Esophagus squamous epithelium (tissue), 5 donors: ENCODE data around the gene SMYD3. TPM values are rescaled to one million over a fixed set of nuclear protein-coding genes. Genes with fewer than 3 reads are reported as not detected.

Experiments used
- DNase-seq: peaks from one replicate; lab custom pipeline; 2025; lab: John Stamatoyannopoulos, UW
- H3K27ac ChIP-seq, 4 donors: fragments of 200-600 bp; sonication (generic); one replicate each; pipeline ENCODE4 v1.5.1; 2016 to 2019; ENCODE audit warnings: mild to moderate bottlenecking in 1 of 4
- H3K27me3 ChIP-seq, 4 donors: fragments of 200-600 bp; sonication (generic); 1 replicate in 3 of 4; 2 replicates in 1 of 4; pipeline versions ENCODE4 v1.5.1 to v1.6.0; 2017 to 2021; ENCODE audit warnings: antibody characterized with exemption in 1 of 4
- H3K36me3 ChIP-seq, 3 donors: fragments of 200-600 bp; sonication (generic); one replicate each; pipeline ENCODE4 v1.5.1; 2016 to 2019
- H3K4me1 ChIP-seq, 3 donors: fragments of 200-600 bp; sonication (generic); one replicate each; pipeline ENCODE4 v1.5.1; 2017 to 2019
- H3K4me3 ChIP-seq, 4 donors: fragments of 200-600 bp; sonication (generic); 1 replicate in 3 of 4; 2 replicates in 1 of 4; pipeline ENCODE4 v1.5.1; 2016 to 2019; ENCODE audit warnings: mild to moderate bottlenecking in 2 of 4, moderate library complexity in 1 of 4
- H3K9me3 ChIP-seq, 3 donors: fragments of 200-600 bp; sonication (generic); one replicate each; pipeline ENCODE4 v1.5.1; 2016 to 2019
- CTCF ChIP-seq, 6 experiments: fragments of 450-650 bp in 4 of 6; fragments of 200-600 bp in 2 of 6; sonication (generic) in 2 of 6; IDR thresholded peaks; one replicate each; pipeline ENCODE4 v1.5.1; 2016 to 2019; ENCODE audit warnings: antibody characterized with exemption in 6 of 6, mild to moderate bottlenecking in 4 of 6, moderate library complexity in 4 of 6
- POLR2A ChIP-seq, 4 donors: fragments of 450-650 bp; IDR thresholded peaks; one replicate each; pipeline ENCODE4 v1.6.1; 2017; ENCODE audit warnings: antibody characterized with exemption in 4 of 4, mild to moderate bottlenecking in 4 of 4, moderate library complexity in 3 of 4
- whole genome bisulfite sequencing, 2 donors: methylation state at CpG; one replicate each; pipeline ENCODE4 v1.1.5; 2018; 5-methylcytosine and 5-hydroxymethylcytosine counted together
- intact Hi-C: fragments of 100-400 bp; cut with DNase I; formaldehyde crosslinking; loops from one replicate; pipeline ENCODE4 v1.15.0; 2022
- total RNA-seq, 4 donors: library from RNA; depleted of rRNA; stranded (reverse); fragments of >200 nt; gene quantifications; one replicate each; pipeline ENCODE4 v1.1.0, GENCODE V29; 2016
- donor health status: DM: yes; HTN: yes; CAD: no.

The SMYD3 gene
- total RNA-seq, 4 donors from 2014 or later, result 8.4 to 15.8 (median 11.5) TPM

GRCh38 chr1:245855846-245856730 is 651.0 kb downstream of the SMYD3 start:
- 81 to 84% methylated on average over 8 of the region's 8 CpGs for WGBS, 2 donors
- Histone ChIP-seq H3K36me3 (peaks cover 0 to 8% (median 0%) of the 10 kb centered on the region in 3 donors), H3K4me3 (no peak overlapping the region), H3K27ac (no peak overlapping the region), H3K27me3 (no peaks in the 10 kb centered on the region), H3K4me1 (peaks cover 0 to 24% (median 0%) of the 10 kb centered on the region in 3 donors), H3K9me3 (no peaks in the 10 kb centered on the region)
- TF ChIP-seq POLR2A (IDR thresholded peaks at IDR 0.05) (no peak), CTCF (IDR thresholded peaks at IDR 0.05) (no peak)
- intact Hi-C loops, result no loop called here
- no peak for DNase-seq

- DNase-seq, result no peak
- WGBS, 2 donors, result 97 to 98% methylated on average over 15 to 17 of the region's 17 CpGs
- H3K27me3 ChIP-seq, result no peaks in the 10 kb centered on the region
- peaks cover 0 to 5% (median 0%) of the 10 kb centered on the region in 3 donors for H3K4me1 ChIP-seq
- H3K9me3 ChIP-seq, result no peaks in the 10 kb centered on the region
- intact Hi-C loops, result no loop called here
- peaks cover 0 to 8% (median 0%) of the 10 kb centered on the region in 3 donors for H3K36me3 ChIP-seq
- no peak for TF ChIP-seq CTCF (IDR thresholded peaks at IDR 0.05)
- no peak for TF ChIP-seq POLR2A (IDR thresholded peaks at IDR 0.05)
- H3K27ac ChIP-seq, result no peak overlapping the region
- no peak overlapping the region for H3K4me3 ChIP-seq
Observed at GRCh38 chr1:245853291-245853690, 653.8 kb downstream of the SMYD3 start.

- no peak overlapping the region for H3K27ac ChIP-seq
- no peak overlapping the region for H3K4me3 ChIP-seq
- H3K27me3 ChIP-seq, result no peaks in the 10 kb centered on the region
- no peak for DNase-seq
- H3K4me1 ChIP-seq, result no peaks in the 10 kb centered on the region
- WGBS, 2 donors, result 50 to 72% methylated on average over 3 of the region's 3 CpGs
- intact Hi-C loops, result no loop called here
- H3K9me3 ChIP-seq, result no peaks in the 10 kb centered on the region
- H3K36me3 ChIP-seq, result no peaks in the 10 kb centered on the region
- TF ChIP-seq POLR2A (IDR thresholded peaks at IDR 0.05) (no peak), CTCF (IDR thresholded peaks at IDR 0.05) (no peak)
Observed at GRCh38 chr1:245843101-245843500, 664.0 kb downstream of the SMYD3 start.

GRCh38 chr1:245842106-245842505 is 665.0 kb downstream of the SMYD3 start:
- Histone ChIP-seq H3K4me1 (no peaks in the 10 kb centered on the region), H3K9me3 (no peaks in the 10 kb centered on the region), H3K36me3 (no peaks in the 10 kb centered on the region), H3K27me3 (no peaks in the 10 kb centered on the region), H3K4me3 (no peak overlapping the region), H3K27ac (no peak overlapping the region)
- TF ChIP-seq POLR2A (IDR thresholded peaks at IDR 0.05), result no peak
- TF ChIP-seq CTCF (IDR thresholded peaks at IDR 0.05), result no peak
- WGBS, 2 donors, result 80 to 82% methylated on average over 8 of the region's 8 CpGs
- intact Hi-C loops, result no loop called here
- no peak for DNase-seq

GRCh38 chr1:245840971-245841370 is 666.1 kb downstream of the SMYD3 start:
- intact Hi-C loops, result no loop called here
- Histone ChIP-seq H3K9me3 (no peaks in the 10 kb centered on the region), H3K27me3 (no peaks in the 10 kb centered on the region), H3K4me3 (no peak overlapping the region), H3K36me3 (no peaks in the 10 kb centered on the region), H3K4me1 (no peaks in the 10 kb centered on the region), H3K27ac (no peak overlapping the region)
- no peak for DNase-seq
- TF ChIP-seq CTCF (IDR thresholded peaks at IDR 0.05) (no peak), POLR2A (IDR thresholded peaks at IDR 0.05) (no peak)
- 35 to 45% methylated on average over 2 of the region's 2 CpGs for whole genome bisulfite sequencing, 2 donors
